HG02885 (cell line): Measurements from ENCODE around the gene SMIM21.

Experiments used
- ATAC-seq: cut with Tn5 transposase; IDR thresholded peaks from one replicate; pipeline ENCODE4 v1.9.1; 2021; ENCODE audit warnings: mild to moderate bottlenecking; ENCODE audit not compliant: unreplicated experiment, poor library complexity

SMIM21 gene

DNA sequence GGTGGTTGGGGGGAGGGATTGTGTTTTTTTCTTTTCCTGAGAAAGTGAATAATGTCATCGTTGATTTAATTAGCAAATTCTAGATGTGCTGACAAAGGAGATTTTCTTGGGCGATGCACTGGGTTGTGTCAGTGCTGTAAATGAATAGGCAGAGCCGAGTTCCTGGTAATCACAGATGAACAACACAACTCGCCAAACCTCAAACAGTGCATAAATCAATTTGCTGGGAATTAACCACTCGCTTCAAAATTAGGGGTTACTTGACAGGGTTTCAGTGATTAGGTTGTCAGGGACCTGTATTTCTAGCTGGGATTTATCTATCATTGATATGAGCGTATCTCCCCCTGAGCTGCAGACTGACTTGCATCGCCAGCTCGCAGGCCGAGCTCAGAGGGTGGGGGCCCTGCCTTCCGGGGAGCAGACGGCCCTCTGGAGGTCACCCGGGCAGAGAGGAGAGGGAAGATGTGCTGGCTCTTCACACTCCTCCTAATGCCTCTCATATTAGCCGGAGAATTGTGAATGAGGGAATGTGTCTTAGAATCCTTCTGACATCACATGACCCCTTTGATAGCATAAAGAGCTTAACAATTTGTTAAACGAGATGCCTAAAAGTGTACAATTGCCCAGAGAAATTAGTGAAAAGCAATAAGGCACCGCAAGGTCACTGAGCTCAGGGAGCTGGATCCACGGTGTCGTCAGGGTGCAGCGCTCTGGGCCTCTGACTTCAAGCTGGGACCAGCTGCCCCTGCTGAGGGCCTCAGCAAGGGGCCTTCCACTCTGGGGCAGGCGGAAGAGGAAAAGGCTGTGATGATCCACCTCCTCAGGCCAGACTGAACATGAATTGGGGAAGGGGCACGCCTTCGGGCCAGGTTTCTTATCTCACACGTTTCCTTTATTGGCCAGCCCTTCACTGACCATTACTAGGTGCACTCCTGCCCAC lies 48.9 kb downstream of the SMIM21 start:
- no peak for ATAC-seq

DNA sequence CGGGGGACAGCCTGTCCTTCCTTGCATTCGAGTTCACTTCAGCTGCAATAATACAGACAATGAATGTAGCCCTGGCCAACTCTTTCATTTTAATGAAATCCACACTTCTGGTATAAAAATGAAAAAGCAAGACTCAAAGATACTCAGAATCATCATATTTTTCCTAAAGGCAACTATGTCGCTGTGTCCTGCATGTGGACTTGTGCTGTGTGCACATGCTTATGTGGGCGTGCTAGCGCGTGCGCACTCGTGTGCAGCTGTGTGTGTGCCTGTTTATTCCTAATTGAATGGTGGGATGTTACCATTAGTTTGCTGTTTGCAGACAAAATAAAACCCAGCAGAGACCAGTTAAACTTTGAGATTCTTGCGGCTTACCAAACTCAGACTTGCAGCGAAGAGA lies 49.6 kb downstream of the SMIM21 start:
- no peak for ATAC-seq

DNA sequence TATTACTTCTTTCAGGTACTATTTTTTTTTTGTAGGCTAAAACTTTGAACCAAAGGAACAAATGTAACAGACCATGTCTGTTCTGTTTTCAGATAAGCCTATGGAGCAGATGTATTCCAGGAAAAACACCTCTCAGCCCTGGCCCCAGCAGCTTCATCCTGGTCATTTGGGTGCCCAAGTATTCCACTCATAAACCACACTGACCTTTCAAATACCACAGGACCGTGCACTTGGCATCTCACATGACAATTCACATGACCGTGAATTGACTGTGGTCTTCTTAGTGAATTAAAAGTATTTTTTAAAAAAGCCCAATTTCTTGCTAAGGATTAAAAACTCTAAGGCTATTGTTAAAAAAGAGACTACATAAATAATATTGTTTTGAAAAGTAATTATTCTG lies 50.2 kb downstream of the SMIM21 start:
- no peak for ATAC-seq

DNA sequence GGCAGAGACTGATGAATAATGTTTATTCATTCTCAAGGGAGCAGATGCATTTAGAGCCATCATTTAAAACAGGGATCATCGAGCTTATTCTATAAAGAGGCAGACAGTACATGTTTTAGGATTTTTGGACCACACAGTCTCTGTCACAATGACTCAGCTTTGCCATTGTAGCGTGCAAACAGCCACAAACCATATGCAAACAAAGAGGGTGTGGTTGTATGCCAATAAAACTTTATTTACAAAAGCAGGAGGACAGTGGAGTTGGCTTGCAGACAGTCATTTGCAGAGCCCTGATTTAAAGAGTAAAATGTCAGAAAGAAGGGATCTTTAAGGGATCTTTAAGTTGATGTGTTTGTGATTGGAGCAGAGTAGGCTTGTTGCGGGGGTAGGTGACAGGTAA lies 51.5 kb downstream of the SMIM21 start:
- ATAC-seq, result no peak

DNA sequence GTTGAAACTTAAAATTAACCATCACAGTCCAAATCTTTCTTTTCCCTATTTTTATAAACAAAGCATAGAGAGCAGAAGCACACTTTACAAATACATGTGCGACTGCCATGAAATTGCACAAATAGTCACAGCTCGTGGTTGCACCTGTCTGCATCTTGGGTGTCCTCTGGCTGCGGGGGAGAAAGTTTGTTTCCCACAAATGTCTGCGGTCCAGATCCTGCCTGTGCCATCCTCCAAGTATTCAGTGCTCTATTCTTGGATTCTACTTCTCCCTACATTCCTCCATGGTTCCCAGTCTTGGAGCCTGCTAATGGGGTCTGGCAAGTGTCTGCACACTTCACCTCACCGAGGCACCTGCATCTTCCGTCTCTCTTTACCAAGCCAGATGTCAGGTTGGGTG lies 52.2 kb downstream of the SMIM21 start:
- ATAC-seq, result no peak

DNA sequence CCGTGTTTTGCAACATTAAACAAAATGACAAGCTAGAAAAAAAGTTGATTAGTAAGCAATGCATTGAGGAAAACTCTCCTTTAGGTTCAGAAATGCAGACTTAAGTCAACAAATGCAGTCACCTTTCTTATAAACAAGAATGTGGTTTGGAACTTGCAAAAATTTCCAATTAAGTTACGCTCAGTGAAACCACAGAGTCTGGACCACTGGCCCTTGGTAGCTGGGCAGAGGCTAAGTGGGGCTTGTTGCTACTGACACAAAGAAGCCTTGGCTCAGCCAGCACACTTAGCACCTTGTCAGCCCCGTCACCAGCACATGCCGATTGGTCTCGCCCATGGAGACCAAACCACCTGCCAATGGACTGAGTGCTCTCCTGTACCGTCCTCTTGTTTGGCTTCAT lies 53.0 kb downstream of the SMIM21 start:
- no peak for ATAC-seq

DNA sequence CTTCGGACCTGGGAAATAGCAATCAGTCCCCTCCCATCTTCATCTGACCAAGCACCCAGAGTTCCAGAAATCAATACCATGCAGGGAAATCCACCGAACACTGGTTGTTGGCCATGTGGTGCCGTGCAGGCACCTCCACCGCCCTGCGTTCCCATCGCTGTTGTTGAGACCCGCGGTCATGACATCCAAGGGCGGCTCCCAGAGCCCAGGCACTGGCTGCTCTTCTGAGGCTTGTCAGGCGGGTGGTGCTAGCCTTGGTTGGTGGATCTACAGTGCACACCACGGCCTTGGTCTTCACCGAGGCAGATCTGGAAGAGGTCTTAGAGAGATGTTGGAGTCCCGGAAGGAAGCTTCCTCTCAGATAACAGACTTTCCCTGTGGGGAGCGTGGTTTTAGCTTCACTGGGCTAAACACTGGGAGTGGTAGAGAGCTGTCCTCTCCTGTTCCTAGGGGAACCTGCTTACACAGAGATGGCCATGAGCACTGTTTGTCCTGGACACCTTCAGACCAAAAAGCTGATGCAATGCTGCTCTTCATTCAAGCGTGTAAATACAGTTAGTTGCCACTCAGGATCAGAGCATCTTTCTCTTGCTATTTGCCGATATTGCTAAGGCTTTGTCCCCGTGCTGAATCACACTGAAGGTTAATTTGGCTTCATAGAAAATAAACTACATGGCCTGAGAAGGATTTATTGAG lies 58.3 kb downstream of the SMIM21 start:
- no peak for ATAC-seq

DNA sequence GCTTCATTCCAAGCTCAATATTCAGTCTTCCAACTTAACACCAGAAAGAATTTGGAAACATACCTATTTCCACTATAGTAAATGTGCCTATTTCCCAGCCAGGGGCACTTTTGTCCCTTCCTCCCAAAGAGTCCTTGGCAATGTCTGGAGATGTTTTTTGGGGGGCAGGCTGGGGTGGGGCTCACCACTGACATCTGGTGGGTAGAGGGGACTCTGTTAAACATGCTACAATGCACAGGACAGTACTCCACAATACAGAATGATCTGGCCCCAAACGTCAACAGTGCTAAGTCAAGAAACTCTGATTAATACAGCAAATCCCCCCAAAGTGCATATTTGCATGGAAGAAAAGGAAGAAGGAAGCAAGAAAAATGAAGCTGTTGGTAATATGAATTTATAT lies 61.7 kb downstream of the SMIM21 start:
- no peak for ATAC-seq

DNA sequence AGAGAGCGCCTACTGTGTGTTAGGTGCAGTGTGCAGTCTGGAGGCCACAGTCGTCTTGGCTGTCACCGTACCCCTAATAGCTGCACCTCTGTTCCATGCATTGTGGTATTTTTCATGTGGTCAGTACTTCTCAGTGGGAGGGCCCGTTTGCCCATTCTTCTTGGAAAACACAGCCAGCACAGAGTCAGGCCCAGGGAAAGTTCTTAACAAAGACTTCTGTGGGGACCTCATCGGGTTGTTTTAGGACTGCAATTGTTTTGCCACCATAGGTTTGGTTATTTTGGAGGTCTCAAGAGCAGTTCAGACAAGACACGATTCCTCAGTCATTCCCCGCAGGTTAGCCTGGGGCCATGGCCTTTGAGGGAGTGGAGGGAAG lies 62.3 kb downstream of the SMIM21 start:
- no peak for ATAC-seq

DNA sequence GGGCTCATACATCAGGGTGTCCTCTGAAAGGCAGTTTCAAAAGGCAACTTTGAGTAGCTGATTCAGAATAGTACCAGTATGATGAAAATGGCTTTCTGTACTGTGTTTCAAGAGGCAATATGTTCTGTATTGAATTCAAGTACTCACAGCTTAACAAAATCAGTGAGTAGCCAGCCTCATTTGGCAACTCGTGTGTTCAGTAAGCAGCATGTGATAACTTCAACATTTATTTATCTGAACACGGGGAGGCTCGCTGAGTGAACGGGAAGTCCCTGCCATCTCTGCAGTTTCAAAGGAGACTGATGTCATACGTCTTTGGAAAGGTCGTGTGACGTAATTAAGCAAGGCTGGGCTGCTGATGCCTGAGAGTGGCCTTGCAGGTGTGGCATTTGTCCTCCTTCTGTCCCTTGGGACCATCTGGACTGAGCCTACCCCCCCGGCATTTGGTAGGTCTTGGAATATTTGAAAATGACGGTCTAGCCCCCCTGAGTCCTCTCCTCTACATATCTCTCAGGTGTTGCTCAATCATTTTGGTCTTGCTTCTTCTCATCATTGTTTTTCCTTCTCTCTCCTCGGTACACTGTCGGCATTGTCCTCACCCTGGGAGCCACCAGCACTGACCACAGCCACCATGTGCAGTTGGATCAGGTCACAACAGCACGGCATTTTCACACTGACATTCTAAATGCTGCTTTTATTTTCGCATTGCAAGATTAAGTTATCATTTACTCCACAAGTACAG lies 62.8 kb downstream of the SMIM21 start:
- no peak for ATAC-seq

DNA sequence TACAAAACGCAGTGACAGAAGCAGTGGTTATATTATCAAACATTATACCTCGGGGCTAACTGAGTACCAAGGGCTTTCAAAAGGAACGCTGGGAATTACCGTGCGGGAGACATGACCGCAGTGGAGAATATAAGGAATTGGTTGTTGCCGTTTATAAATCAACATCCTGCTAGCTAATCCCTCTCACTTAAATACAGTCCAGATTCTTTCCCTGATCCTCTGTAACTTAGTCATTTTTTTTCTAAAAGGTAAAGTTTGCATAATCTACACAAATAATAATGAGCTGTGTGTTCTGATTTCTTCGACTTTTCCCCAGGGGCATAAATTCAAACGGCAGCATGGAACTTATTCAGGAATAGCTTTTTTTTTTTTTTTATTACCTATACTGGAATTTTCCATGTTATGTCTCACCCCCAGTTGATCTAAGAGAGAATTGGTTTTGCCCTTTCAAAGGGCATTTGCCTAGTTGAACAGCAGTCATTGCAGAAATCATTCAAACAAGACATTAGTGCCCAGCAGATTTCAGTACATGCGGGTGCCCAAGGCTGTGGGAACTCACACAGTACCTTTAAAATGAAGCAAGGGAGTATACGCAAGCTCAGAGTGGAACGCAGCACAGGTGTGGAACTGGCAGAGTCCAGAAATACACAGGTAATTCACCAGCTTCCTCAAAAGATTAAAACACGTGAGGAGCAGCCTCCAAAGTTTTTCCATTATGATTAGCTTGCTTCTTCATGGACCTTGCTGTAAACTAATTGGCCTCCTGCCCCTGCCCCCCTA lies 63.9 kb downstream of the SMIM21 start:
- ATAC-seq, result no peak

DNA sequence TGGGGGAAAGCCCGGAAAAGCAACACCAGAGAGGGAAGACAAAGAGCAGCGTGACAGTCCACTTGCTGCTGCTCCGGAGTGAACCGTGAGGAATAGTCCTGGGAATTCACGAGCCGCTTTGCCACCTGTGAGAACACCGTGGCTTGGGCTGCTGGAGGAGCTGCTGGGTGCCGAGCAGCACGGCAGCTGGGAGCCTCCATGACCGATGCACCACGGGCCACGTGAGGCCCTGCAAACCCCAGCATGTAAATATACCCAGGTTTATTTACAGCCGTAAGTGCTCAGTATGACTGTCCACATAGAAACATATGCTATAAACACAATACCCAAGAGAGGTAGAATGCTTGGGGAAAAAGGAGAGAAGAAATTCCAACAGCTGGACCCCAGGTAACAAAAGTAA lies 65.1 kb downstream of the SMIM21 start:
- no peak for ATAC-seq

DNA sequence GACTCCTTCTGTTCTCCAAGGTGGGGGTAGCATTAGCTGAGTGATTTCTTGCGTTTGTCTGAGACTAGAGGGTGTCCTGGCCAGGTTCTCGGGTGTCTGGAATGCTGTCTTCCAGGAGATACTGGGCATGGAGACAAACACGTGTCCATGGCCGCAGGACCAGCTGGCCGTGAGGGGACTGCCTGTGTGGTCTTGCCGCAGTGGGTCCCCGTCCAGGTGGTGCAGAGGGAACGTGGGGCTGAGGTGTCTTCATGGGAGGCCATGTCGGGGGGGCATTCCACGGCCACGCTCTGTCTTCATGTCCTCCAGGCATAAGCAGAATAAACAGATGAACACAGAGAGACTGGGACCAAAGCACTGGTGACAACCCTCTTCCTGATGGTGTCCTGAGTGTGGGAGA lies 66.6 kb downstream of the SMIM21 start:
- ATAC-seq, result no peak

DNA sequence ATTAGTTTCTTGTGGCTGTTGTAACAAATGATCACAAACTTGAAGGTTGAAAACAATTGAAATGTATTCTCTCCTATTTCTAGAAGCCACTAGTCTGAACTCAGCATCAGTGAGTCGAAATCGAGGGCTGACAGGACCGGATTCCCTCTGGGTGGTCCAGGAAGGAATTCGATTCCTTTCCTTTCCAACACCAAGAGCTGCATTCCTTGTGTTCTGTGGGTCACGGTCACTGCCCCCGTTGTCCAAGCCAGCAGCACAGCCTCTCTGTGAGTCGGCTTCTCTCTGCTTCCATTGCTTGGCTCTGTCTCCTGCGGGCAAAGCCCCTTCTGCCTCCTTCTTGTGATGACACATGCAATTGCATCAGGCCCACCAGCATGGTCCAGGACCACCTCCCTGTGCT lies 67.3 kb downstream of the SMIM21 start:
- ATAC-seq, result no peak
